Measurements from ENCODE around the gene CYP27B1.

DNA sequence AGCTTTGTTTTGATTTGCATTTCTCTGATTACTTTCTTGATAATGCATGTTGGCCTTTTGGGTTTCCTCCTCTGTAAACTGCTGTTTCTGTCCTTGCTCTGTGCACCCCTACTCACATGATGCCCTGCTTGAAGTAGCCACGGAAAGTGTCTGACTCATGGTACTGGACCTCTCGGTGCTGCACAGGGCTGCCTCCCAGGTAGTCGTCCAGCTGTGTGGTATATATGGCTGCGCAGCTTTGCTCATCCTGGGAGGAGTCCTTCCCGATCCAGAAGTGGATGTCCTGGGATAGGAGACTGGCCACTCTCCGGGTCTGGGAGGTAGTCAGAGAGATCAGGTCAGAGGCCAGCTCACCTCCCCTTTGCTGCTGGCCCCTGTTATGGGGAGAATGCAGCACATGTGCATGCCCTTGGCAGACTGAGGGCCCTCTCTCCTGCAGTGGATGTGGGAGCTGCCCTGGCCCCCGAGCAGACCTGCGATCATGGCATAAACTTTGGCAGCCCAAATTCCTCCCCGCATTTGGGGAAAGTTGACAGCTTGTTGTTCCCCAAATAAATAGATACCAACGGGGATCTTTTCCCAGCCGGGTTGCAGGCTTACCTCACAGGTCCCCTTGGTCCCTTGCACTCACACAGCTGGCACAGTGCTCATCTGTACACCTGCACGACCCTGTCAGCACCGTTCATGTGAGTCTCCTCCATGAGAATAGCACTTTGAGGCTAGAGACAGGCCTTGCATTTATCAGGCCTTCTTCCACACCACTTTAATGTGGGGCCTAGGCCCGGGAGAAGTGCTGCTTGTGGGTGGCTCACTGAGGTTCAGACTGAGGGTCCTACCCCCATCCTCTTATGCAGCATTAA is 46.5 kb upstream of the CYP27B1 start:
- TF ChIP-seq CTCF (IDR thresholded peaks at IDR 0.05) (no peak), POLR2A (IDR thresholded peaks at IDR 0.05) (no peak)

Measured in upper lobe of left lung (tissue), 4 donors.